ENCODE measurements around the gene LEF1. TPM values are rescaled to one million over a fixed set of nuclear protein-coding genes. Genes with fewer than 3 reads are reported as not detected.

The LEF1 gene
- total RNA-seq, 1 donor from 2014 or later = 19.4 TPM

DNA sequence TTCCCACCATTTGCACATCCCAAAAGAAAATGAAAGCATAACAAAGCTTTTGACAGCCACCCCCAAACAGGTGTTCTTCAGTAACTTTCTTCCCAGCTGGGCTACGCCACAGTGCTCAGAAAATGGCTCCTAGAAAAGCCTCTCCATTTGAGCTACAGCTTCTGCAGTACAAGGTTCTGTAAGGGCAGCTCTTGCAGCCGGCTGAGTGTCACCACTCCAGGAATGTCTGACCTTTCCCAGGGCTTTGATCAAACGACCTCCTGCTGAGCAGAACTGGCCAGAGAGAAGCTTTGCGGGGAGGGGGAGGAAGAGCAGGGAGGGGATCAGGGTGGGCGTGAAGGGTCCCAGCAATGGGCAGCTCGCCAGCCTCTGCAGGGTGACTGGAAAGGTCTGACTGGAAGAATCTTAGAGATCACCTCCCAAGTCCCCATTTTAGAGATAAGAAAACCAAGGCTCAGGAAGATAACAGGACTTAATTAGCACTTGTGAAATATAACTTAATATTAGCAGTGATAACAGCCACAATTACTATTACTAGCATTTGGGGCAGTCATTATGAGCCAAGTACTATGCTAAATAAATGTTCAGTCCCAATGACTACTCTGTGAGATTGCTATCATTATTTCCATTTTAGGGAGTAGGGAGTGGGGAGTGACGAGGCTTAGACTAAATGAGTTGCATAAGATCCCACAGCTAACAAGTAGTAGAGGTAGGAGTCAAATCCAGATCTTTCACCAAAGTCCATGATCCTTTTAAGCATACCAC lies 51.1 kb downstream of the LEF1 start:
- no peak overlapping the region for H3K4me3 Mint-ChIP-seq
- no peaks in the 10 kb centered on the region for H3K79me2 ChIP-seq (ENCODE audit: low read depth)
- peak; percentile 90 for DNase-seq (ENCODE audit: low spot score)
- no peaks in the 10 kb centered on the region for H3K27me3 ChIP-seq
- H3F3A ChIP-seq (ENCODE audit: low read depth) = peaks cover 6% of the 10 kb centered on the region
- H2AFZ ChIP-seq (replicated peaks) = no peak overlapping the region
- no peaks in the 10 kb centered on the region for H3K27me3 Mint-ChIP-seq (ENCODE audit: insufficient read depth, low read depth)
- H3K9me3 ChIP-seq (ENCODE audit: low read depth) = no peaks in the 10 kb centered on the region
- no peaks in the 10 kb centered on the region for H3K36me3 ChIP-seq
- H3K9me3 Mint-ChIP-seq = no peaks in the 10 kb centered on the region
- peak overlapping the region; percentile 52 for H3K4me2 ChIP-seq
- peaks cover 6% of the 10 kb centered on the region for H3K36me3 Mint-ChIP-seq
- TF ChIP-seq EZH2 (IDR thresholded peaks at IDR 0.05) (no peak), EZH2phosphoT487 (IDR thresholded peaks at IDR 0.05) (no peak)
- TF ChIP-seq, protein P1, sequence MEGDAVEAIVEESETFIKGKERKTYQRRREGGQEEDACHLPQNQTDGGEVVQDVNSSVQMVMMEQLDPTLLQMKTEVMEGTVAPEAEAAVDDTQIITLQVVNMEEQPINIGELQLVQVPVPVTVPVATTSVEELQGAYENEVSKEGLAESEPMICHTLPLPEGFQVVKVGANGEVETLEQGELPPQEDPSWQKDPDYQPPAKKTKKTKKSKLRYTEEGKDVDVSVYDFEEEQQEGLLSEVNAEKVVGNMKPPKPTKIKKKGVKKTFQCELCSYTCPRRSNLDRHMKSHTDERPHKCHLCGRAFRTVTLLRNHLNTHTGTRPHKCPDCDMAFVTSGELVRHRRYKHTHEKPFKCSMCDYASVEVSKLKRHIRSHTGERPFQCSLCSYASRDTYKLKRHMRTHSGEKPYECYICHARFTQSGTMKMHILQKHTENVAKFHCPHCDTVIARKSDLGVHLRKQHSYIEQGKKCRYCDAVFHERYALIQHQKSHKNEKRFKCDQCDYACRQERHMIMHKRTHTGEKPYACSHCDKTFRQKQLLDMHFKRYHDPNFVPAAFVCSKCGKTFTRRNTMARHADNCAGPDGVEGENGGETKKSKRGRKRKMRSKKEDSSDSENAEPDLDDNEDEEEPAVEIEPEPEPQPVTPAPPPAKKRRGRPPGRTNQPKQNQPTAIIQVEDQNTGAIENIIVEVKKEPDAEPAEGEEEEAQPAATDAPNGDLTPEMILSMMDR (IDR thresholded peaks at IDR 0.05) = no peak
- no peak overlapping the region for H3K4me3 ChIP-seq
- peak overlapping the region; percentile 30 for H3K27ac Mint-ChIP-seq
- H3K4me1 ChIP-seq = peaks cover 38% of the 10 kb centered on the region
- H3K4me1 Mint-ChIP-seq = peaks cover 61% of the 10 kb centered on the region
- H3K27ac ChIP-seq = no peak overlapping the region
- H4K20me1 ChIP-seq (ENCODE audit: low read depth) = no peaks in the 10 kb centered on the region
- H3K9ac ChIP-seq = no peak overlapping the region

DNA sequence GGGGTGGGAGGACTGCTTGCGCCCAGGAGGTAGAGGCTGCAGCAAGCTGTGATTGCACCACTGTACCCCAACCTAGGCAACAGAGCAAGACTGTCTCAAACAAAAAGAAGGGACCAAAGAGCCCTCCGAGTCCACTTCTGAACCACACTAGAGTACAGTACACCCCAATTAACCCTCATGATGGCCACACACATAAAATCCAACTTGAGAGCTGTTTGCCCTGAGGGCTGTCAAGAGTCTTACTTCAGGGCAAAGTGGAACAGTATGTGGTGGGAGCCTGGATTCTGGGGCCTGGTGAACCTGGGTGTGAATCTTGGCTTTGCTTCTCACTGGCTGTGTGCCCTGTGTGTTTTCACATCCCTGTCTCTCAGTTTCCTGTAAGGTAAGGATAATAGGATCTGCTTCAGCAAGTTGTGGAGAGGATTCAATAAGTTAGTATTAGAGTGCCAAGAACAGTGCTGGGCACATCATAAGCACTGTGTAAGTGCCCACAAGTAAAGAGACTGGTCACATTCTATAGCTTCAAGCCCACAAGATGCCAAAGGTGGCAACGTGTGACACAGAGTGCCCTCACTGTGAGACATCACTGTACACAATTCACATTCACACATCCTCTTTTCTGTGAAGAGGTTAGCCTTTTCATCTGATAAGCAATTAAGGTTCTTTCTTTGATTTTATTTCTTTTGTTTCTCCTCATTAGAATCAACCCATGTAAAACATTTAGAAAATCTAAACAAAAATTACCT lies 52.1 kb downstream of the LEF1 start:
- Mint-ChIP-seq H3K27me3 (ENCODE audit: insufficient read depth, low read depth) (no peaks in the 10 kb centered on the region), H3K36me3 (peaks cover 9% of the 10 kb centered on the region), H3K27ac (peak overlapping the region; percentile 81), H3K9me3 (no peaks in the 10 kb centered on the region), H3K4me3 (no peak overlapping the region), H3K4me1 (peaks cover 67% of the 10 kb centered on the region)
- H3K27ac ChIP-seq = no peak overlapping the region
- H3F3A ChIP-seq (ENCODE audit: low read depth) = peaks cover 6% of the 10 kb centered on the region
- no peak overlapping the region for H3K4me3 ChIP-seq
- no peak for DNase-seq (ENCODE audit: low spot score)
- H3K79me2 ChIP-seq (ENCODE audit: low read depth) = no peaks in the 10 kb centered on the region
- no peaks in the 10 kb centered on the region for H4K20me1 ChIP-seq (ENCODE audit: low read depth)
- no peaks in the 10 kb centered on the region for H3K9me3 ChIP-seq (ENCODE audit: low read depth)
- no peaks in the 10 kb centered on the region for H3K36me3 ChIP-seq
- no peak overlapping the region for H3K4me2 ChIP-seq
- H2AFZ ChIP-seq (replicated peaks) = no peak overlapping the region
- H3K4me1 ChIP-seq = peaks cover 38% of the 10 kb centered on the region
- no peak overlapping the region for H3K9ac ChIP-seq
- no peak for TF ChIP-seq EZH2 (IDR thresholded peaks at IDR 0.05)
- TF ChIP-seq EZH2phosphoT487 (IDR thresholded peaks at IDR 0.05) = no peak
- TF ChIP-seq, protein P1 (IDR thresholded peaks at IDR 0.05) = no peak
- H3K27me3 ChIP-seq = no peaks in the 10 kb centered on the region

DNA sequence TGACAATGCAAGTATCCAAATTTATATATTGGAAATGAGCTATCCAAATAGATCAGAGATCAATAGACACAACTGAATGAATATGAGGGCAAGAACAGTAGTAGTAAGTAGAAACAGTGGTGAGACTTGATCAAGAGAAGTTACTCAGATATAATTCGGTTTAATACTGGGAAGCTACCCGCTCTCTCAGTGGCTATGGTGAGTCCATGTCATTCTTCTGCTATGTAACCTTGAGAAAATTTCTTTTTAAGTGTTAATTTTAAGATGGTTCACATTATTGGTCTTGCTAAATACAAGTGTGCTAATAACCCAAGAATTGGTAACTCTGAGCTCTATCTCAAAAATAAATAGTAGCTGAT lies 53.6 kb downstream of the LEF1 start:
- no peaks in the 10 kb centered on the region for H3K27me3 Mint-ChIP-seq (ENCODE audit: insufficient read depth, low read depth)
- H3K9me3 ChIP-seq (ENCODE audit: low read depth) = no peaks in the 10 kb centered on the region
- H2AFZ ChIP-seq (replicated peaks) = no peak overlapping the region
- no peak overlapping the region for H3K4me3 ChIP-seq
- H3K27me3 ChIP-seq = no peaks in the 10 kb centered on the region
- H3K79me2 ChIP-seq (ENCODE audit: low read depth) = no peaks in the 10 kb centered on the region
- peaks cover 80% of the 10 kb centered on the region for H3K4me1 Mint-ChIP-seq
- no peak overlapping the region for H3K27ac ChIP-seq
- H3K4me1 ChIP-seq = peaks cover 46% of the 10 kb centered on the region
- peaks cover 6% of the 10 kb centered on the region for H3F3A ChIP-seq (ENCODE audit: low read depth)
- no peak overlapping the region for H3K9ac ChIP-seq
- no peak overlapping the region for H3K27ac Mint-ChIP-seq
- H4K20me1 ChIP-seq (ENCODE audit: low read depth) = no peaks in the 10 kb centered on the region
- no peak overlapping the region for H3K4me3 Mint-ChIP-seq
- no peak for DNase-seq (ENCODE audit: low spot score)
- peaks cover 13% of the 10 kb centered on the region for H3K36me3 Mint-ChIP-seq
- TF ChIP-seq EZH2 (IDR thresholded peaks at IDR 0.05) = no peak
- no peak for TF ChIP-seq EZH2phosphoT487 (IDR thresholded peaks at IDR 0.05)
- TF ChIP-seq, protein P1 (IDR thresholded peaks at IDR 0.05) = no peak
- no peak overlapping the region for H3K4me2 ChIP-seq
- no peaks in the 10 kb centered on the region for H3K9me3 Mint-ChIP-seq
- H3K36me3 ChIP-seq = no peaks in the 10 kb centered on the region

All from neural progenitor cell (in vitro differentiated cells).